Fibroblast of gingiva (primary cell): ENCODE results near the gene ARHGAP15.
"Not testable (repeated sequence)": the region's sequence is repeated elsewhere in the genome, so short reads cannot be mapped to it uniquely, and the experiment has no call there.

Experiments
- DNase-seq: peaks from one replicate; pipeline ENCODE4 v3.0.0-alpha.2; 2011; ENCODE audit warnings: low read depth

The ARHGAP15 gene

DNA sequence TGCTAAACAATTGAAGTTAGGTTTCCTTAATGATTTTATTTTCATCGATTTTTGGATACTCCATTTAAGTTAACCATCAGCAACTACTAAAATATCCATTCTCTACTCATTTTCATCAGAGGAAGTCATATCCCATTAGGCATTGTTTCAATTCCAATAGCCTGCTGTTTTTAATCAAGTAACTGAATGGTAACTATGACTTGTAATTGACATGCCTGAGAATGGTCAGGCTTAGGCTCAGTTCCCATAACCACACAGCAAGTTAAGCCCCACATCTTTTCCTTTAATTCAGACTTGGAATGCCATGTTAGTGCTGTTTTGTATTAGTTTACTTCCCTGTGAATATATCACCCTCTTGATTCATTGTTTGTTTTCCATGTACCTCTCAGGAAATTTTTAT, 398.8 kb downstream of the ARHGAP15 start:
- DNase-seq = peak; percentile 63

DNA sequence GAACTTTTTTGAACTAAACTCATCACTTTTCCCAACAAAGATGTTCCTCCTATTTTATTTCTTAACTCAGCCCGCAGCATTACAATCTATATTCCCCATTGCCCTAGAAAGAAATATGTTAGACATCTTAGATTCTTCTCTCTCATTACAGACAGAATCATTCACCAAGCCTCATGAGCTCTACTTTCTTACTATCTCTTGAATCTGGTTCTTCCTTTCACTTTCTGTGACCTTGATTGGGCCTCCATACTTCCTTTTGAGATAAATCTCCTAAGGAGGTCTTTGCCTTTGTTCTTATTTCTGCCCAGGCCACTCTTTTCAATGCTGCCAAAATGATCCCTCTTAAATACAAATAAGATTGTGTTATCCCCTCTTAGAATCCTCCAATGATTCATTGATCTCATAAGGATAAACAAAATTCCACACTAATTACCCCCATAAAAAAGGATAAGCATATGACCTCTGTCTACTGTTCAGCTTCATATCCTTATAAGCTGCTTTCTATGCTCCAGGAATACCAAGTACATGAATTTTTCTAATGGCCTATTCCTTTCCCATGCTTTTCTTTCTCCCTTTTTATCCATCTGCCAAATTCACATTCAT, 400.0 kb downstream of the ARHGAP15 start:
- DNase-seq = no peak

DNA sequence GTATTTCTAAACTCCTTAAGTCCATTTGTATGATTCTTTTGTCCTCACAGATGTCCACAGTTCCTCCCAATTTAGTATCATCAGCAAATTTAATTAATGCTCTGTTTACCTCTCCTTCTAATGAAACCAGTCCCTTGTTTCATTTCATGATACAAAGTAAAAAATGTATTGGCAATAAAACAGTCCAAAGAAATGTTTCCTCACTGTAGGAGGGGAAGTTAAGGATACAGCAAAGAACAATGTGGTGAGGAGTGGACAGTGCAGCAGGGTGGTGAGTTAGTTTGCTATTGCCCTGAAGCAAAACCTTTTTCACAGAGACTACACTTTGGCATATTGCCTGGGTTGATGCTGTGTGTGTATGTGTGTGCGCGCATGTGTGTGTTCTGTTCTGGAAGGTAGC, 401.5 kb downstream of the ARHGAP15 start:
- no peak for DNase-seq

DNA sequence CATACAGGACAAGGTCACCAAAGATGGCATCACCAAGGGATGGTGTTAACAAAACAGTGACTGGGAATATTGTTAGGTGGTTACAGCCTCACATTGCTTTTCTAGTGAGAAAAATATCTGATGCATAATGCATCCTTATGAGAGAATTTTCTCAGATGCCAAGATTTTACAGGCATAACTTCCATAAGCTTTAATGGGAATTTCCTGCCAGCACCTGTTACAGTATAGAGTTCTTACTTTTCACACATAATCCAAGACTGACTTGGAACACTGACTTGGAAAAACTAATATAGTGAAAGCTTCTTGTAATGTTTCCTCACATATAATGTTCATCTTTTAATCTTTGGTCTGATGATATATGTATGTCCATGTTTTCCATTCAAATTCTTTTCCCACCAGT, 402.8 kb downstream of the ARHGAP15 start:
- no peak for DNase-seq

DNA sequence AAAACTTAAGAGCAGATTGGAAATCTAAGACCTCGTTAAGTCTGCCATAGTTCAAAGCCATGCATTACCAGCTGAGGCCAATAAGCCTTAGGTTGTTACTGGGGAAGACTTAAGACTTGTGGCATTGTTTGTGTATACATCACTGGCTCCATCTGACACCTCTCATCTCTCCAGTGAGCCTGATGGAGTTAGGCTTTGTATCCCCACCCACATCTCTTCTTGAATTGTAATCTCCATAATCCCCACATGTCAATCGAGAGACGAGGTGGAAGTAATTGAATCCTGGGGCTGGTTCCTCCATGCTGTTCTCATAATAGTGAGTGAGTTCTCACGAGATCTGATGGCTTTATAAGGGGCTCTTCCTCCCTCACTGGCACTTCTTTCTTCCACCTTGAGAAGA, 404.6 kb downstream of the ARHGAP15 start:
- DNase-seq = no peak

DNA sequence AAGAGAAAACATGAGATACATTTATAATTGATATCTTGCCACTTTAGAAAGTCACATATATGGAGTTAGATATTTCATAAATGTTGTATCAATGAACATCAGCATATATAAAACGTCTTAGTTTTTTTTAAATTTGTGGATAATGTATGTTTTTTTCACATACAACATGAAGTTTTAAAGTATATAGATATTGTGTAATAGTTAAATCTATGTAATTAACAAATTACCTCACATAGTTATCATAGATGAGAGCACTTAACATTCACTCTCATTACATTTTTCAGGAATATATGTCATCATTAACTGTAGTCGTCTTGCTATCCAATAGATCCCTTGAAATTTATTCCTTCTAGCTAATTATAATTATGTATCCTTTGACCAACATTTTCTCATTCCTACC, 406.6 kb downstream of the ARHGAP15 start:
- no peak for DNase-seq

DNA sequence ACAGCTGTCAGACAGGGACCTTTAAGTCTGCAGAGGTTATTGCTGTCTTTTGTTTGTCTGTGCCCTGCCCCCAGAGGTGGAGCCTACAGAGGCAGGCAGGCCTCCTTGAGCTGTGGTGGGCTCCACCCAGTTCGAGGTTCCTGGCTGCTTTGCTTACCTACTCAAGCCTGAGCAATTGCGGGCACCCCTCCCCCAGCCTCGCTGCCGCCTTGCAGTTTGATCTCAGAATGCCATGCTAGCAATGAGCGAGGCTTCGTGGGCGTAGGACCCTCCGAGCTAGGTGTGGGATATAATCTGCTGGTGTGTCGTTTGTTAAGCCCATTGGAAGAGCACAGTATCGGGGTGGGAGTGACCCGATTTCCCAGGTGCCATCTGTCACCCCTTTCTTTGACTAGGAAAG, 412.7 kb downstream of the ARHGAP15 start:
- DNase-seq = not testable (repeated sequence)

DNA sequence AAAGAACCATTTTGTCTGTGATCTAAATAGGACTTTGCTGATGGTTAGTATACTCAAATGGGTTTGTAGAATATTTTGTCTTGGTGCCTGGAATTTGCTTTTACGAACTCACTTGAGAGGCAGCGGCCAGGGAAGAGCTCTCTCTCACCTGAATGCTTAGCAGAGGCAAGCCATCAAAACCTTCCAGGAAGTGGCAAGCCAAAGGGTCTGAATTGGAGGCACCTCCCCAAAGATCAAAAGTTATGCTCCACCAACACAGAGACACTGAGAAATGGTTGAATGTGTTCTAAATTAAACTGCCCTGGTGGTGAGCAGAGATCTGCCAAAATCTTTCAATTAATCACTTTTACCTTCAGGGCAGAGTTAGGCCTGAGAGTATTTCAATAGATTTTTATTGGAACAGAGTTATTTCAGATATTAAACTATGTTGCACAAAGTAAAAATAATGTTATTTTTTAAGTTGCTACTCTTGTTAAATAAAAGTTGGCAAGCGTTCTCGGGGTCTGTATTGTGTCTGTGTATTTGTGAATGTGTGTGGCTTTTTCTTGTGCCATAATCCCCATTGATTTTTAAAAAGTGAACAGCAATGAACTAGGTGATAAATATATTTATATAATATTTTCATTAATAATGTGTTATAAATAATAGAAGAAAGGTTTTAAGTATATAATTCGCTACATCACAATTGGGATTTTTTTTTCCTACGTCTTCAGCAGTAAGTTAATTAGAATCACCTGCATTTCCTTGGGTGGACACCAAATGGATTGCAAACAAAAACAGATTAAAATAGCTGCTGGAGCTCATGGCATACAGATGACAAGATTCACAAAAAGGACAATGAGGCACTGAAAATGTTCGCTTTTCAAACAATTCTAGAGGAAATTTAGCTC, 416.1 kb downstream of the ARHGAP15 start:
- no peak for DNase-seq

DNA sequence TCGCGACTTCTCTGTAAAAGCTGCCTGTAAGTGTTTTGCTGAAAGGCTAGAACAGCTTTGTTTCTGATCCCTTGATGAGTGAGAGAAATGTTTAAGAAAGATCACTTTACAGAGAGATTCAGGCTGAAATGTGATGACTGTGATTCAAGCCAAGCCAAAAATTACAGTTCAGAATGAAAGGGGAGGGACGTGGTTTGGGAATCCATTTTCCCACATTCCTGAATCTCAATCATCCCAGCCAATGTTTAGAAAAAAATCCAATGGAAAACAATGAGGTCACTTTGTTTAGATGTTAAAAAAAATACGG, 416.7 kb downstream of the ARHGAP15 start:
- peak; percentile 62 for DNase-seq

DNA sequence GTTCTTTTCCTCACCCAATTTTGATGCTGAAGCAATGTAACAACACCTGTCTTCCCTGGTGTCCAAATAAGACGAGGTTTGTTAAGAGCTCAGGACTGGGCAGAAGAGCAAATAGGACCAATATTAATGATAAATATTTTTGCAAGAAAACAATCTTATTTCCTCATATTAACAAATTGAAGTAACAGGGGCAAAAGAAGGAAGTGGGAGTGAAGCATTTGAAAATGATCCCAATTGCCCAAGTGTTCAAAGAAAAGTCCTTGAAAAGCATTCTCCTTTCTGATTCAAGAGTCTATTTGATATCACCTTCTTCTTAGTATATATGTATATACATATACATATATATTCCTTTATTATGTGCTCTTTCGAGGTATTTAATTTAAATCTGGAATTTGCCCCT, 418.8 kb downstream of the ARHGAP15 start:
- DNase-seq = no peak

DNA sequence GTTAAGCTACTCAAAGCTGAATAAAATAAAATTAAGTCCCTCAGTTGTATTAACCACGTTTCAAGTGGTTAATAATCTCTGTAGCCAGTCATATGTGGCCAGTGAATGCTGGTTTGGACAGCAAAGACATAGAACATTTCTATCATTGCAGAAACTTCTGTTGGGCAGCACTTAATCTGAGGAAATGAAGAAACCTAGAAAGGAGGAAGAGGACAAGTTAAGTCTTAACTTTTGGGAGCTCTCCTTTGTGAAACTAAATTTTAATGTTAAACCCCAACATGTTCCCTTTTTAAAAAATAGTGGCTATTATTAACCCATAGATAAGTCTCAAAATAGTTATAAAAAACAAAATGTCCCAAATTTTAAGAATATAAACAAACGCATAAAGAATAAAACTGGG, 421.3 kb downstream of the ARHGAP15 start:
- DNase-seq = no peak

DNA sequence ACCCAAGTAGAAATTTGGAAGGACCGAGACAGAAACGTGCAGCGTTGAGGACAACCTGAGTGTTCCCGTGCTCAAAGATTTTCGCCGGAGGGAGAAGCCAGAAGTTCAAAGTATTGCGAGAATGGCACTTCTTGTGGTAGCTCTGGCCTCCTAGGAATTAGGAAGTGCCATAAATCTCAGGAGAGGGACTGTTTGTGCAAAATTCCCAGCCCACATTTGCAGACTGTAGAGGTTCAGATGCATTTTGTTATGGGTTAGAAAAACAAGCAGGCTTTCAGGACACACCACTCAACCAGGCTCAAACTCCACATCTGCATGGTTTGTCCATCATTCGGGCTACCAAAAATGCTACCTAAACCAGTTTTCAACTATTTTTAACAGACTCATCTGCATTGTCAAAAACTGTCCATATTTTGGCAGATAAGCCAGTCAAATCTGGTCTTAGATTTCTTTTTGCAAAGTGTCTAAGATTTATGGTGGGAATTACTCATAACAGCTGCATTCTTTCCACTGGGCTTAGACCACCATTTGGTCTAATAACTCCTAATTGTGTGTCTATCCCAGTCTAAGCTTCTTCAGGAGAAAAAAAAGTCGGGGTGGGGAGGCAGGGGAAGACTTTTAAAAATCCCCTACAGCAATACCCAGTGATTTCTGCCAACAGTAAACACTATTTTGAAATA, 422.9 kb downstream of the ARHGAP15 start:
- DNase-seq = peak; percentile 26

DNA sequence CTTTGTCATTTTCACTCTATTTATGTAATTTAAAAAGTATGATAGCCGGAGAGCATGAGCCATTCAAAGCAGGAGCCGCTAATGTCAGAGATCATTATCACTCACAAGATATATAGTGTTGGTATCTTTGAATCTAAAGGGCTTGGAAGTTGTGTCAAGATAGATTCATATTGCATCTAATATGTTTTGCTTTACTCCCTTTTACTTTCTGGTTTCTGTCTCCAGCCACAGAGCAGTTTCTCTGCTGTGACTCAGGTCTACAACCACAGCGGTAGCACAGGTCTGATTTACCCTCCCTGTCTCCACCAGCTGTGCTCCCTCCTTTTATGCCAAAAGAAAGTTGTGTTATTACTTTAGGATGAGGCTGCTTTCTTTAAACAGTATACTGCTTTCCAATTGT, 424.0 kb downstream of the ARHGAP15 start:
- no peak for DNase-seq

DNA sequence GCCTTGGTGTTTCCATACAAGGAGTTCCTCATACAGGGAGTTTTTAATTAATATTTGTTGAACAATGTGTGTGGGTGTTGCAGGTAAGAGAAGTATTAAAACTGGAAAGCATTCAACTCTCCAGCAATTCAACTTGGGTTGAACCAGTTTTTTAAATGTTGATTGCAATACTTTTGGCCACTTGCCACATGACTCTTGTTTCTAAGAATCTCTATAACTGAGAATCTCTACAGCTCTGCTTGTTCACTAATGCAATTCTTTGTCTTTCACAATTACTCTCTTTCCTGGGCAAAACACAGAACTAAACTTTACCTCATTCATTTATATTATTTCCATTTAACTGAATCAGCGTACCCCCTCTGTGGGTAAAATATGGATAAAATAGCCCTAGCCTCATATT, 429.4 kb downstream of the ARHGAP15 start:
- DNase-seq = peak; percentile 78

DNA sequence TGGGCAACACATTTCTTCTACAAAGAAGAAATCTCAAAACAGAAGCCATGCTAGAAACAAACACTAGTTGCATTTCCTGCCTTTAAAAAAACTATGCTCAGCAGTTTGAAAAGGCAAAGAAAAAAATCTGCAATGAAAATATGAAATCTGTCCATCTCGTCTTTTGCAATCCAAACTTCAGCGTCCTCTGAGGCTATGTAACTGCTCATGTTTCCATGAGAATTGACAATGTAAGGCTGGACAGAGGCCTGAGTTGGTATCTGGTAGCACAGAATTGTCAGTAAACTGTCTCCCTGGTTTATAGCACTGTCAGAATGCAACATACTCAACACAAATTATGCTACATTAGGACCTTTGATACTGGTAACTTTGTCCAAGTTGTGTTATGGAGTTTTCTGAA, 429.9 kb downstream of the ARHGAP15 start:
- DNase-seq = peak; percentile 51

DNA sequence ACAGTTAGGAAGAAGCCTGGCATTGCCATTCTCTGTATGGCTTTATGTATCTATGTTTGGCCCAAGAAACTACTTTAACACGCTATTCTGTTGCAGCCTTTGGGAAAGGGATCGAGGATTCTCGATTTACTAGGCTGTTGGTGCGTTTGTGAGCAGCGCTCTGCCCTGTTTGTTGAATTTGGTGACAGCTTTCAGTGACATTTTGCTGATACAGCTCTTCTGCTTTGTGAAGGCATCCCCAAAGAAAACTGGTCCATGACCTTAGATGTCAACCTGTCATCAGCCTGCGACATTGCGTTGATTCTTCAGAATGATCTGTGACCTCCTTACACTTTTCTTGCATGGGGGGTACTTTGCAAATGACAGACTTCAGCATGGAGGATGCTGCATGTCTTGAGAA, 431.5 kb downstream of the ARHGAP15 start:
- no peak for DNase-seq

DNA sequence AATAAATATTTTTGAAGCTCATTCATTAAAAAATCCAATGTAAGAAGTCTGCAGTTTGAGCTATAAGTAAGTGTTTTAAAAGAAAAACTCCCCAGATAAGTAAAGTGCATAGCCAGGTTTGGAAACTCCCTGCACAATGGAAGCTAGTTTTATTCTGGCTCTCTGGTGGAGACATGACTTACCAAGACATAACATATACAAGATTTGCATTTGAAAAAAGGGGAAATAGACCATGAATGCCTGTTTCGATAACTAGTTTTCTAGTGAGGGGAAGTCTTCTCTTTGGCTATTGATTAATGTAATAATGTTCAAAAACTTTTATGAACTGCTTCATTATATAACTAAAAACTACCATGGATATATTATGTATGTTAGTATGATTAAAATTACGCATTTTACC, 435.2 kb downstream of the ARHGAP15 start:
- DNase-seq = no peak

DNA sequence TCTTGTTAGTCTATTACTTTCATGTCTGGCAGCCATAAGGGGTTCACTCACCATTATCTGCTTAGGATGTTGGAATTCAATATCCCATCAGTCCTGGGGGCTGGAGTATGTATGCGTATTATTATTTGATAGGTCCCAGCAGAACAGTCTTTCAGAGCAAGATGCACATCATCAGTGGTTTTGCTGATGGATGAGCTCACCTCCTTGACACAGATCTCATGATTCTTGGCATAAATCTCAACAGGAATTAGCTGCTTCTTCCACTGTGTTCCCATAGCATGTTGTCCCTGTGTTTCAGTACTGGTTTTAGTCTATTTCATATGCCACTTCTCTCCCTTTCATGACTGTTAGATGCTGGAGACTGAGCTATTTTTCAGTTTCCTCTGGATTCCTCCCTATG, 442.5 kb downstream of the ARHGAP15 start:
- no peak for DNase-seq

DNA sequence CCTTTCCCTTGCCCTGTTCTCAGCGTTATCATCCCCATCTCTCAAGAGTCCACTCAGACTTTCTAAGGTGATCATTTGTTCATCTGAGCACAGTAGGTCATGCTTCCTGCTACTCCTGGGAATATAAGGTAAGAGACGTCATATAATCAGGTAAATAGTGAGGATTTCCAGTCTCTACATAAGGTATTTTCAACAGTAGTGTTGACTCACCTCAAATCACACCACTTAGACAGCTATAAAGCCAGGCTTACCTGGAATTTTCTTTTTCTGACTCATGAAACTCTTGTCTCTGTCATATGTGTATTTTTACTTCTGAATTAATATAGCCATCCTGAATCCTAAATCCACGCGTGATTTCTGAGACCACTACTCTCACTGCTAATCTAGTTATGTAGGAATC, 443.2 kb downstream of the ARHGAP15 start:
- DNase-seq = no peak

DNA sequence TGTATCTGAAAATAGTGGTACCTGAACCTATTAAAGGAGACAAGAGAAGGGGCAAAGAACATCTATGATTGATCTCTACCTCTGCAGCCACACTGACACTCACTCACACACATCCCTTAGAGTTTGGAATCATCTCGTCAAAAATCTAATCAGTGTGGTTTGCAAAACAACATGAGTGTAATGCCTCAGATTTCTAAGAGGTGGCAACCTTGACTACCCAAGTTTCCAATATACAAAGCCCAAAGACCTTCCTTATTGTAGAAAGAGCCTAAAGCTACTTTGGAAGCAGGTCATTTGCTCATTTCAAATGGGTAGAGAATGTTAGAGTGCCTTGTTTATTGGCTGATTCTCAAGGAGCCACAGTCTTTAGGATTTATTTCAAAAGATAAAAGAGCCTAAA, 444.9 kb downstream of the ARHGAP15 start:
- no peak for DNase-seq

DNA sequence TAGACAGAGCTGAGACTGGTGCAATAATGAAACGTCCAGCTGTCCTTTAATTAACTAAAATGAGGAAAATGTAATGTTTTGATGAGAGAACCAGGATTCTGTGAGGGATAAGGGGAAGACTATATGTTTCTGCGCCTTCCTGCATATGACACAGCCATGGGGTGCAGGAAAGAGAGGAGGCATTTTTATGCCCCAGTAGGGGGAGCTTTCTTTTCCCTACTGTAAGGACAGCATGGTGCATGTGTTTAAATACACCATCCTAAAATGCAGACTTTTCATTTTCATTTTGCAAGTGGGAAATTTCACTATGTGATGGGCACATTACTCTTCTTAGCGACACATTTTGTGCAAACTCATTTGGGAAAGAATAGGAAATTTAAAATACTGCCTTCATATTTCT, 446.1 kb downstream of the ARHGAP15 start:
- no peak for DNase-seq

DNA sequence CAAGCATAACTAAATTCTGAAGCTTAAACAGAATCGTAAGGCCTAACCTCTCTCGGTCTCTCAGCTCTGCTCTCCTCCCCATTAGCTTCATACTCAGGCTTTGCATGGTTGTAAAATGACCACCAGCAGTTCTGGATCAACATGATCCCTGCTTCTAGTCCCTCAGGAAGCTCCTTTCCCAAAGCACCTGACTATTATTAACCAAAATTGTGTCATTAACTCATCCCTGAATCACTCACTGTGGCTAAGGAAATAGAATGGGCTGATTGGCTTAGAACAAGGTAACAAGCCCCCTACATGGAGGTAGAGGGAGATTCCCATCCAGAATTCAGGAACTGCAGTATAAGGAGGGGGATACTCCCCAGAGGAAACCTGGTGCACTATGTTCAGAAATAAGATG, 448.3 kb downstream of the ARHGAP15 start:
- no peak for DNase-seq

DNA sequence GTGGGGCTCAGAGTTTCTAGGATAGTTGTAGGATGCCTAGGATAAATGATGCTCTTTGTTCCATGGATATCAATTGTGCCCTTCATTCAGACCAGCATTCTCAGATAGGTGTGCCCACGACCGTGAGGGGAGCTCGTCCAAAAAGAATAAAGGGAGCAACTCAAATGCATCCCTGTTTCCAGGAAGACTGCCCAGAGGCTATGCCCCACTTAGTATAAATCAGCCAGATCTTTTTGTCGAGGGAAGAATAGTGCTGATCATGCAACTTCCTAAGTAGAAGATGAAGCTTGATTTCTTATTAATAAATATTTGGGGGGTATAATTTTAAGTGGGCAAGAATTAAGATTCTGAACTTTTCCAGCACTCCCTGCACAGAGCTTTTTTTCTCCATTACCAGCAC, 450.2 kb downstream of the ARHGAP15 start:
- no peak for DNase-seq
